K562 (cell line): ENCODE results near the gene ANP32B. TPM values are rescaled to one million over a fixed set of nuclear protein-coding genes. Genes with fewer than 3 reads are reported as not detected.

Experiments used
- PCBP1 ChIP-seq: fragments of 200-400 bp; formaldehyde crosslinking; IDR thresholded peaks from 2 replicates; pipeline ENCODE4 v1.6.1; 2018; ENCODE audit warnings: mild to moderate bottlenecking, low read depth, low read length; ENCODE audit not compliant: poor library complexity, severe bottlenecking
- SMARCA5 ChIP-seq: fragments of 450-650 bp; IDR thresholded peaks from 2 replicates; pipeline ENCODE4 v1.6.1; 2016
- XRCC5 ChIP-seq: fragments of 200-400 bp; formaldehyde crosslinking; IDR thresholded peaks from 2 replicates; pipeline ENCODE4 v1.6.1; 2017; ENCODE audit warnings: low read depth, mild to moderate bottlenecking, low read length
- ZC3H11A ChIP-seq: IDR thresholded peaks from 2 replicates; pipeline ENCODE4 v1.6.1; 2012; ENCODE audit warnings: low read depth, low read length, improper control_type of control experiment
- ZNF589 ChIP-seq: fragments of 200-800 bp; sonication (Bioruptor generic); IDR thresholded peaks from 2 replicates; pipeline ENCODE4 v1.6.1; 2016; ENCODE audit warnings: low read depth, missing genetic modification characterization, missing compliant biosample characterization
- ZNF766 ChIP-seq: fragments of 200-800 bp; sonication (Bioruptor generic); conservative IDR thresholded peaks from 2 replicates; pipeline ENCODE4 v1.6.1; 2016; ENCODE audit warnings: missing genetic modification characterization, missing compliant biosample characterization
- ZNF79 ChIP-seq: fragments of 250-450 bp; sonication (Bioruptor Pico); IDR thresholded peaks from 2 replicates; pipeline ENCODE4 v1.4.0; 2020; ENCODE audit warnings: low read depth, mild to moderate bottlenecking, moderate library complexity
- polyA plus RNA-seq, 8 experiments: library from polyadenylated mRNA; depleted of rRNA in 4 of 8; stranded (reverse) in 5 of 8; unstranded in 3 of 8; fragments of >200 nt; fragmentation: Nextera tagmentation in 2 of 8; fragmentation: Illumina TruSeq in 1 of 8; extraction: Ambion mirVana in 2 of 8; extraction: Trizol in 1 of 8; gene quantifications; 2 replicates each; pipeline versions ENCODE4 v1.2.1 to v1.2.3, GENCODE V29; 2011 to 2014; ENCODE audit warnings: inconsistent platforms in 1 of 8, missing spikeins in 1 of 8
- total RNA-seq, 7 experiments: library from RNA; depleted of rRNA in 6 of 7; stranded (reverse); fragments of >200 nt in 6 of 7; fragmentation: Illumina TruSeq in 2 of 7; extraction: Trizol in 2 of 7; gene quantifications; 2 replicates each; pipeline versions ENCODE4 v1.2.1 to v1.2.3, GENCODE V29; 2011 to 2021; ENCODE audit warnings: low replicate concordance in 1 of 7
- TF ChIP-seq, protein P1 (sequence below): fragments of 450-650 bp; IDR thresholded peaks from 2 replicates; pipeline ENCODE4 v1.6.1; 2016; ENCODE audit warnings: low read depth, mild to moderate bottlenecking, moderate library complexity
- TF ChIP-seq, protein P2 (sequence below): fragments of 250-450 bp; sonication (Bioruptor Pico); IDR thresholded peaks from 2 replicates; pipeline ENCODE4 v1.8.0; 2022; ENCODE audit warnings: moderate library complexity, mild to moderate bottlenecking, inconsistent platforms
- TF ChIP-seq, protein P3 (sequence below): fragments of 250-450 bp; sonication (Bioruptor Pico); IDR thresholded peaks from 2 replicates; pipeline ENCODE4 v1.8.0; 2022; ENCODE audit warnings: inconsistent platforms
- TF ChIP-seq, protein P4 (sequence below): fragments of 450-650 bp; IDR thresholded peaks from 2 replicates; pipeline ENCODE4 v1.6.1; 2016; ENCODE audit warnings: low read depth
- TF ChIP-seq, protein P5 (sequence below): fragments of 250-450 bp; sonication (Bioruptor Pico); IDR thresholded peaks from 2 replicates; pipeline ENCODE4 v1.4.0; 2020
- TF ChIP-seq, protein P6 (sequence below), 2 experiments: fragments of 250-450 bp in 1 of 2; fragments of 450-650 bp in 1 of 2; sonication (Bioruptor Pico) in 1 of 2; IDR thresholded peaks; 2 replicates each; pipeline versions ENCODE4 v1.6.1 to v1.8.0; 2016 to 2021; ENCODE audit warnings: mild to moderate bottlenecking in 2 of 2, moderate library complexity in 2 of 2, missing compliant biosample characterization in 1 of 2, missing genetic modification characterization in 1 of 2

Gene ANP32B
- total and polyA plus RNA-seq, 9 of the 15 experiments (the other 6 are each of a cell fraction or from before 2014, with no cell fraction given) = 68.9 to 815 (median 141) TPM

DNA sequence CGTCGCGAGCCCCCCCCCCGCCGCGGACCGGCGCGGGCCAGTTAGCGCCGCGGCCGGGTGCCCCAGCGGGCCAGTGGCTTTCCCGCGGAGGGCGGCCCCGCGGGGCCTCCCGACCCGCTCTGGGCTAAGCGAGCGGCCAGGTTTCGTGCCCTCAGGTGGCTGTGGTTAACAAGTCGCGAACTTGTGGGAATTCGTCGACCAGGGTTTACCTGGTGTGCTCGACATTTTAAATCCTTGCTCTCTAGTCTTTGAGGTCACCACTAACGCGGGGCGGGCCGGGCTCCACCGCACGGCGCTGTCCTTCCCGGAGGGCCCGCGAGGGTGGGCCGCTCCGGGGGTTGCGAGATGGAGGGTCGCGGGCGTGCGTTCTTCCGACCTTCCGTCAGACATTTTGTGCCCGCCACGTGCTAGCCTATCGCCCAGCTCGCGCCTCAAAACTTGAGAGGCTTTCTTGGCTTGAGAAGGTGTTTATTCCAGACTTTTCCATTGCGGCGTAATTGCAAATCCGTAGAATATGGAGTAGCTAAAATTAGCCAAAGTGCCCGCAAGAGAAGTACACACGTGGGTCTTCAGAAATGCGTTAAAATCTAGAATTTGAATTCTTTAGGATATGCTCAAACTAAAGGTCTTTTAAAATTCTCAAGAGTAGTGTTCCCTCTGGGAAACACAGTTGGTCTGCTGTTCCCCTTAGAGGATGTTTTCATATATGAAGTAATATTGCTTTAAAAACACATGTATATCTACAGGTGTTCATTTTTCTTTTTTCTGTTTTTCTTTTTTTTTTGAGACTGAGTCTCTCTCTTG is 2.1 kb downstream of the ANP32B start (continued):
- TF ChIP-seq, protein P1, sequence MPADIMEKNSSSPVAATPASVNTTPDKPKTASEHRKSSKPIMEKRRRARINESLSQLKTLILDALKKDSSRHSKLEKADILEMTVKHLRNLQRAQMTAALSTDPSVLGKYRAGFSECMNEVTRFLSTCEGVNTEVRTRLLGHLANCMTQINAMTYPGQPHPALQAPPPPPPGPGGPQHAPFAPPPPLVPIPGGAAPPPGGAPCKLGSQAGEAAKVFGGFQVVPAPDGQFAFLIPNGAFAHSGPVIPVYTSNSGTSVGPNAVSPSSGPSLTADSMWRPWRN = no peak
- TF ChIP-seq ZNF589 (CRISPR knock-in tag) (no peak), XRCC5 (no peak), PCBP1 (no peak), ZNF766 (CRISPR knock-in tag) (no peak), SMARCA5 (no peak), ZNF79 (CRISPR knock-in tag) (no peak), ZC3H11A (no peak)
- TF ChIP-seq, protein P2, sequence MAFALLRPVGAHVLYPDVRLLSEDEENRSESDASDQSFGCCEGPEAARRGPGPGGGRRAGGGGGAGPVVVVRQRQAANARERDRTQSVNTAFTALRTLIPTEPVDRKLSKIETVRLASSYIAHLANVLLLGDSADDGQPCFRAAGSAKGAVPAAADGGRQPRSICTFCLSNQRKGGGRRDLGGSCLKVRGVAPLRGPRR (CRISPR knock-in tag) = peak; percentile 29; the same call in 1 of the 2 replicates
- TF ChIP-seq, protein P3, sequence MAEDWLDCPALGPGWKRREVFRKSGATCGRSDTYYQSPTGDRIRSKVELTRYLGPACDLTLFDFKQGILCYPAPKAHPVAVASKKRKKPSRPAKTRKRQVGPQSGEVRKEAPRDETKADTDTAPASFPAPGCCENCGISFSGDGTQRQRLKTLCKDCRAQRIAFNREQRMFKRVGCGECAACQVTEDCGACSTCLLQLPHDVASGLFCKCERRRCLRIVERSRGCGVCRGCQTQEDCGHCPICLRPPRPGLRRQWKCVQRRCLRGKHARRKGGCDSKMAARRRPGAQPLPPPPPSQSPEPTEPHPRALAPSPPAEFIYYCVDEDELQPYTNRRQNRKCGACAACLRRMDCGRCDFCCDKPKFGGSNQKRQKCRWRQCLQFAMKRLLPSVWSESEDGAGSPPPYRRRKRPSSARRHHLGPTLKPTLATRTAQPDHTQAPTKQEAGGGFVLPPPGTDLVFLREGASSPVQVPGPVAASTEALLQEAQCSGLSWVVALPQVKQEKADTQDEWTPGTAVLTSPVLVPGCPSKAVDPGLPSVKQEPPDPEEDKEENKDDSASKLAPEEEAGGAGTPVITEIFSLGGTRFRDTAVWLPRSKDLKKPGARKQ (CRISPR knock-in tag) = no peak
- TF ChIP-seq, protein P4, sequence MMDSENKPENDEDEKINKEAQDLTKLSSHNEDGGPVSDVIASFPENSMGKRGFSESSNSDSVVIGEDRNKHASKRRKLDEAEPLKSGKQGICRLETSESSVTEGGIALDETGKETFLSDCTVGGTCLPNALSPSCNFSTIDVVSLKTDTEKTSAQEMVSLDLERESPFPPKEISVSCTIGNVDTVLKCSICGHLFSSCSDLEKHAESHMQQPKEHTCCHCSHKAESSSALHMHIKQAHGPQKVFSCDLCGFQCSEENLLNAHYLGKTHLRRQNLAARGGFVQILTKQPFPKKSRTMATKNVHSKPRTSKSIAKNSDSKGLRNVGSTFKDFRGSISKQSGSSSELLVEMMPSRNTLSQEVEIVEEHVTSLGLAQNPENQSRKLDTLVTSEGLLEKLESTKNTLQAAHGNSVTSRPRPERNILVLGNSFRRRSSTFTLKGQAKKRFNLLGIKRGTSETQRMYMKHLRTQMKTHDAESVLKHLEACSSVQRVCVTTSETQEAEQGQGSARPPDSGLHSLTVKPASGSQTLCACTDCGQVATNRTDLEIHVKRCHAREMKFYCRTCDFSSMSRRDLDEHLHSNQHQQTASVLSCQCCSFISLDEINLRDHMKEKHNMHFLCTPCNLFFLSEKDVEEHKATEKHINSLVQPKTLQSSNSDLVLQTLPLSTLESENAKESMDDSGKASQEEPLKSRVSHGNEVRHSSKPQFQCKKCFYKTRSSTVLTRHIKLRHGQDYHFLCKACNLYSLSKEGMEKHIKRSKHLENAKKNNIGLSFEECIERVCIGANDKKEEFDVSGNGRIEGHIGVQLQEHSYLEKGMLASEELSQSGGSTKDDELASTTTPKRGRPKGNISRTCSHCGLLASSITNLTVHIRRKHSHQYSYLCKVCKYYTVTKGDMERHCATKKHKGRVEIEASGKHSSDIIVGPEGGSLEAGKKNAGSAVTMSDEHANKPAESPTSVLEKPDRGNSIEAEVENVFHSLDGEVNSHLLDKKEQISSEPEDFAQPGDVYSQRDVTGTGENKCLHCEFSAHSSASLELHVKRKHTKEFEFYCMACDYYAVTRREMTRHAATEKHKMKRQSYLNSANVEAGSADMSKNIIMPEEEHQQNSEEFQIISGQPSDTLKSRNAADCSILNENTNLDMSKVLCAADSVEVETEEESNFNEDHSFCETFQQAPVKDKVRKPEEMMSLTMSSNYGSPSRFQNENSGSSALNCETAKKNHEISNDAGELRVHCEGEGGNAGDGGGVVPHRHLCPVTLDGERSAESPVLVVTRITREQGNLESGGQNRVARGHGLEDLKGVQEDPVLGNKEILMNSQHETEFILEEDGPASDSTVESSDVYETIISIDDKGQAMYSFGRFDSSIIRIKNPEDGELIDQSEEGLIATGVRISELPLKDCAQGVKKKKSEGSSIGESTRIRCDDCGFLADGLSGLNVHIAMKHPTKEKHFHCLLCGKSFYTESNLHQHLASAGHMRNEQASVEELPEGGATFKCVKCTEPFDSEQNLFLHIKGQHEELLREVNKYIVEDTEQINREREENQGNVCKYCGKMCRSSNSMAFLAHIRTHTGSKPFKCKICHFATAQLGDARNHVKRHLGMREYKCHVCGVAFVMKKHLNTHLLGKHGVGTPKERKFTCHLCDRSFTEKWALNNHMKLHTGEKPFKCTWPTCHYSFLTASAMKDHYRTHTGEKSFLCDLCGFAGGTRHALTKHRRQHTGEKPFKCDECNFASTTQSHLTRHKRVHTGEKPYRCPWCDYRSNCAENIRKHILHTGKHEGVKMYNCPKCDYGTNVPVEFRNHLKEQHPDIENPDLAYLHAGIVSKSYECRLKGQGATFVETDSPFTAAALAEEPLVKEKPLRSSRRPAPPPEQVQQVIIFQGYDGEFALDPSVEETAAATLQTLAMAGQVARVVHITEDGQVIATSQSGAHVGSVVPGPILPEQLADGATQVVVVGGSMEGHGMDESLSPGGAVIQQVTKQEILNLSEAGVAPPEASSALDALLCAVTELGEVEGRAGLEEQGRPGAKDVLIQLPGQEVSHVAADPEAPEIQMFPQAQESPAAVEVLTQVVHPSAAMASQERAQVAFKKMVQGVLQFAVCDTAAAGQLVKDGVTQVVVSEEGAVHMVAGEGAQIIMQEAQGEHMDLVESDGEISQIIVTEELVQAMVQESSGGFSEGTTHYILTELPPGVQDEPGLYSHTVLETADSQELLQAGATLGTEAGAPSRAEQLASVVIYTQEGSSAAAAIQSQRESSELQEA = no peak
- TF ChIP-seq, protein P5, sequence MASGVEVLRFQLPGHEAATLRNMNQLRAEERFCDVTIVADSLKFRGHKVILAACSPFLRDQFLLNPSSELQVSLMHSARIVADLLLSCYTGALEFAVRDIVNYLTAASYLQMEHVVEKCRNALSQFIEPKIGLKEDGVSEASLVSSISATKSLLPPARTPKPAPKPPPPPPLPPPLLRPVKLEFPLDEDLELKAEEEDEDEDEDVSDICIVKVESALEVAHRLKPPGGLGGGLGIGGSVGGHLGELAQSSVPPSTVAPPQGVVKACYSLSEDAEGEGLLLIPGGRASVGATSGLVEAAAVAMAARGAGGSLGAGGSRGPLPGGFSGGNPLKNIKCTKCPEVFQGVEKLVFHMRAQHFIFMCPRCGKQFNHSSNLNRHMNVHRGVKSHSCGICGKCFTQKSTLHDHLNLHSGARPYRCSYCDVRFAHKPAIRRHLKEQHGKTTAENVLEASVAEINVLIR (CRISPR knock-in tag) = no peak
- TF ChIP-seq, protein P6, sequence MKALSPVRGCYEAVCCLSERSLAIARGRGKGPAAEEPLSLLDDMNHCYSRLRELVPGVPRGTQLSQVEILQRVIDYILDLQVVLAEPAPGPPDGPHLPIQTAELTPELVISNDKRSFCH (CRISPR knock-in tag; IDR thresholded peaks at IDR 0.05) = no peak
- TF ChIP-seq, protein P6 (tag; IDR thresholded peaks at IDR 0.05) = no peak; the same call in none of the 2 replicates
